Hematopoietic multipotent progenitor cell treated with erythropoietin and hydrocortisone succinate and interleukin-3 and kit ligand, for 17 days (in vitro differentiated cells): ENCODE results near the gene TNFRSF12A.

Experiments
- DNase-seq: peaks from one replicate; pipeline ENCODE4 v3.0.0-alpha.2; 2015; ENCODE audit warnings: low spot score

The TNFRSF12A gene

DNA sequence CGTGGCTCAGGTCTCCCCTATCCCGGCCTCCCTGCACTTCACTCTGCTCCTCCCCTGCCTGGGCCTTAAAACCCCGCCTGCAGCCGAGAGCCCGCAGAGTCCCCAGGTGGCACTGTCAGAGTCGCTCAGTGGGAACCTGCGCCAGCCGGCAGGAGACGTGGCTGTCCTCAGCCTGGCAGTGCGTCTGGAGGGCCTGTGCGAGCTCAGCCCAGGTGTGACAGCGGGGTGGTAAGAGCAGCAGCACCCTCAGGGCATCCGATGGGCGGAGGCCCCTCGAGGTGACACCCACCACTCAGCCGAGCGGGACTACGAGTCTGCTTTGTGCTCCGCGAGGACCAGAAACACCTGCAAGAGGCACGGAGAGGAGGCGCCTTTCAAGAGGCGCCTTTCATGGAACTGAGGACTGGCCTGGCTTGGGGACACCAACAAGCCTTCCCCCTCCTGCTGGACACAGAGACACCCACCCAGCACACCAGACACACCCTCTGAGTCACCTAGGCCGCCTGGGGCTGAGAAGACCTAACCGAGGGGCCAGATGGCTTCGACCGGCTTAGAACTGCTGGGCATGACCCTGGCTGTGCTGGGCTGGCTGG is 7.2 kb upstream of the TNFRSF12A start, which contains the start of gene CLDN9:
CLDN9 (plus strand) TSS at position 96 of the 593 bp plus-strand sequence; CDS start at position 536, 440 bp downstream.
- DNase-seq, result no peak

DNA sequence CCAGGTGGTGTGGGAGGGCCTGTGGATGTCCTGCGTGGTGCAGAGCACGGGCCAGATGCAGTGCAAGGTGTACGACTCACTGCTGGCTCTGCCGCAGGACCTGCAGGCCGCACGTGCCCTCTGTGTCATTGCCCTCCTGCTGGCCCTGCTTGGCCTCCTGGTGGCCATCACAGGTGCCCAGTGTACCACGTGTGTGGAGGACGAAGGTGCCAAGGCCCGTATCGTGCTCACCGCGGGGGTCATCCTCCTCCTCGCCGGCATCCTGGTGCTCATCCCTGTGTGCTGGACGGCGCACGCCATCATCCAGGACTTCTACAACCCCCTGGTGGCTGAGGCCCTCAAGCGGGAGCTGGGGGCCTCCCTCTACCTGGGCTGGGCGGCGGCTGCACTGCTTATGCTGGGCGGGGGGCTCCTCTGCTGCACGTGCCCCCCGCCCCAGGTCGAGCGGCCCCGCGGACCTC is 6.6 kb upstream of the TNFRSF12A start:
- no peak for DNase-seq

DNA sequence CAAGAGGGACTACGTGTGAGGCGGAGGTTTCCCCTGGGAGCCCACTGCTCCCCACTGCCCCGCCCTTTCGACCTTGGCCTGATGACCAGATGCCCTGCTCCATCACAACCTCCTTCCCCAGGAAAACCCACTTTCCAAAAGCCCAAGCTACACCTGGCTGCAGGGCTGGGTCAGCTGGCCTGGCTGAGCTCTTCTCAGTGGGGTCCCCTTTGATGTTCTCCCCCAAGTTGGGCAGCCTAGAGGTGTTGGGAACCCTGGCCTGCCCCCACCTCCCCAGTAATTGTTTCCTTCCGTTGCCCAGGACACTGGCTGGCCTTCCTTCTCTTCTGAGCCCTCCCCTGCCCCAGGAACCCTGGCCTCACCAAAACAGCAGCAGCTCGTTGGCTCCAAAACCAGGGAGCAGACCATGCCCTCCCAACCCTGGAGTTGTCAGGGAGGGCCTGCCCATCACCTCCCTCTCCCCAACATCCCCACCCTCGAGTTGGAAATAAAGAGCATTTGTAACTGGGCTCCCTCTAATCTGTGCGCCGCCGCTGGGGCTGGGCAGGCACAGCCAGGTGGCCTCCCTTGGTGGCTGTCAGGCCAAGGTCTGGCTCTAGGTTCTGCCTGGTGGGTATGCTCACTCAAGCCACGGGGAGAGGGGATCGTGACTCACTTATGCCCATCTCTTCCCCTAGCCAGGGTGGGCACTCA is 6.0 kb upstream of the TNFRSF12A start:
- no peak for DNase-seq

DNA sequence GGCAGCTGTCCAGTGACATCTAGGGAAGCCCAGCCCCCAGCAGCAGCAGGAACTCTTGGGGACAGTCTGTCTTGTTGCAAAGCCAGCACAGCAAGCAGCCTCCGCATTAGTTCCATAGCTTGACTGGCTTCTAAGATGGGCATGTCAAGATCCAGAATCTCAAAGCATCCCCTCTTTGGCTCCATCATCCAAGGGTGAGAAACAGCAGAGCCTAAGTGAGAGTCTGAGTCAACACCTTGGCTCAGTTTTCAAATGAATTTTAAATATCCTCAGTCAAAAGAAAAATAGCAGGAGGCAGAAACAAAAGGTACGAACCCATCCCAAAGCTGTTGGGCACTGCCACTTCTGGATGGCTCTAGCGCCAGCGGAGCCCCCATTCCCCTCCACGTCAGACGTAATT is 5.2 kb upstream of the TNFRSF12A start:
- no peak for DNase-seq

DNA sequence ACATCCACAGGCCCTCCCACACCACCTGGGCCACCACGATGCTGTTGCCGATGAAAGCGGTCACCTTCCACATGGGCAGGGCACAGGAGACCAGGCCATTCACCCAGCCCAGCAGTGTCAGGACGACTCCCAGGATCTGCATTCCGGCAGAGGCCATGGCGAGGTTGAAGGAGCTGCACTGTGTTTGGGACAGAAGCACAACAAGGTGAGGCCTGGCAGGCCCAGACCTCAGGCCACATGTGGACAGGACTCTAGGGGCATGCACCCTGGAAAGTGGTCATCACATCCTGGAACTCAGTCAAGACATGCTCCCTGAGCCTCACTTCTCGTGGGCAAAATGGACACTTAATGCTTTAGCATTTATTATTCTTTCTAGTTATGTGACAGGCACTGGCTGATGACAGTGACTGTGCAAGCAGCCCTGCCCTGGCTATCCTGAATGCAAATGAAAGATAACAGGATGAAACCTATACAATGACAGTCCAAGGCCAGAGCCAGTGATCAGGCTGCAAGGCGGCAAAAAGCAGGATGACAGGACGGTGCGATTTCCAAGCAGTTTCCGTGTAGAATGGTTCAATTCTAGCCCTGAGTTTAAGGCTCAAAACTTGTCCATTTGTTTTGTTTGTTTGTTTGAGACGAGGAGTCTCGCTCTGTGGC is 4.2 kb upstream of the TNFRSF12A start:
- DNase-seq, result no peak

DNA sequence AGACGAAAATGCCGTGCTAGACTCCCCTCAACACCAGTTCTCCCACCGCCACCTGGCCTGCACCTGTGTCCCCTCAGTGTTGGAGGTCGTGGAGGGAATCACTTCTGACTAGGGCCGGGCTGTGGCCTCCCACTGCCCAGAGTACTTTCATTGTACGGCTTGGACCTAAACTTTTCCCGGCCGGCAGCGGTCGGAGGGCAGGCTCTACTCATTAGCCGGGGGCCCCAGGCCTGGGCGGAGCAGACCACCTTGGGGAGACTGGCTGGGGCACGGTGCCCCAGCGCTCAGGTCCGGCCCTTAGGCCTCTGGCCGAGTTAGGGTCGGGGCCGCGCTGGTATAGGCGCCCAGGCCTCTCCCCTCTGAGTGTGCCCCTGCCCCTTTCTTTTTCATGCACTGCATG is 2.8 kb upstream of the TNFRSF12A start:
- DNase-seq, result no peak

DNA sequence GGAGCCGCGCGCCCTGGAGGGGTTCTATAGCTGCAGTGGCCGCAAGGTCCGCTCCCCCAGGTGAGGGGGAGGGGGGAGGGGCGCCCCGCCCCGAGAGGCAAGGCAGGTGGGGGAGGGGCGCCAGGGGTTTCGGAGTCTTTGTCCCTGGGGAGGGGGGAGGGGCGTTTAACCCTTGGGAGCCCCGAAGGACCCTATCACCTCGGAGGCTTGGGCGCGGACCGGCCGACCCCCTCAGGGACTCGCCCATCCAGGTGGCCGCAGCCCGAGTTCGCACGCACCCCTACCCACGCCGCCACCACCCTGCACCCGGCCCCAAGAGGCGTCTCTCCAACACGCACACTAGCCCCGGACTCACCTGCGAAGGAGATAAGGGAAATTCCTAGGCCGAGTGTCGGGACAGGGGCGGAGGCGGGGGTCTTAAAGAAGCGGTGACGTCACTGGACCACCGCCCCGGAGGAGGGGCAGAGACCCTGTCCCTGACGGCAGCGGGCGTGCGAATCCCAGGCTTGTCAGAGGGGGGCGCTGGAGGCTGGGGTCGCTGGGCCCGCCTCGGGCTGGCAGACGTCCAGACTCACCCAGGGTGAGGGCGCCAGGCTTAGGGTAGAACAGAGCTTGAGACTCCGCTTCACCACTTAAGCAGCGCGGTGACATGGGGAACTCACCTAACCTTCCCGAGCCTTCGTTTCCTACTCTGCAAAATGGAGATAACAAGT is 2.2 kb upstream of the TNFRSF12A start, which contains the start of gene CLDN6:
CLDN6 (minus strand) TSS at position 390 of the 713 bp plus-strand sequence. CDS start 2,162 bp downstream, outside the sequence.
- peak; percentile 51 for DNase-seq

DNA sequence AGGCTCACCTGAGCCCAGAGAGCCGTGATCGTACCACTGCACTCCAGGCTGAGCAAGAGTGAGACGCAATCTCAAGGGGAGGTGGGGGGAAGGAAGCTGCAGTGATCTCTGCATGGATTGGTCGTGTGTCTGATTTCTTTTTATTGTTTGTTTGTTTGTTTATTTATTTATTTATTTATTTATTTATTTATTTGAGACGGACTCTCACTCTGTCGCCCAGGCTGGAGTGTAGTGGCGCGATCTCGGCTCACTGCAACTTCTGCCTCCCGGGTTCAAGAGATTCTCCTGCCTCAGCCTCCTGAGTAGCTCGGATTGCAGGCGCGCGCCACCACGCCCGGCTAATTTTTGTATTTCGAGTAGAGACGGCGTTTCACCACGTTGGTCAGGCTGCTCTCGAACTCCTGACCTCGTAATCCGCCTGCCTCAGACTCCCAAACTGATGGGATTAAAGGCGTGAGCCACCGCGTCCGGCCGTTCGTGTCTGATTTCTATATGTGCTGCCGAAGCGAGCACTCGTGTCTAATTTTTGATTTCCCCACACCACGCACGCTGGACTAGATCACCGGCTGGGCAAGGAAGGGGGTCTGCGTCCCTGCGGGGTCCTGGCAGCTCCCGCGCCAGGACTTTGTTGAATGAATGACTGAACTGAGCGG is 448 bp upstream of the TNFRSF12A start:
- no peak for DNase-seq

DNA sequence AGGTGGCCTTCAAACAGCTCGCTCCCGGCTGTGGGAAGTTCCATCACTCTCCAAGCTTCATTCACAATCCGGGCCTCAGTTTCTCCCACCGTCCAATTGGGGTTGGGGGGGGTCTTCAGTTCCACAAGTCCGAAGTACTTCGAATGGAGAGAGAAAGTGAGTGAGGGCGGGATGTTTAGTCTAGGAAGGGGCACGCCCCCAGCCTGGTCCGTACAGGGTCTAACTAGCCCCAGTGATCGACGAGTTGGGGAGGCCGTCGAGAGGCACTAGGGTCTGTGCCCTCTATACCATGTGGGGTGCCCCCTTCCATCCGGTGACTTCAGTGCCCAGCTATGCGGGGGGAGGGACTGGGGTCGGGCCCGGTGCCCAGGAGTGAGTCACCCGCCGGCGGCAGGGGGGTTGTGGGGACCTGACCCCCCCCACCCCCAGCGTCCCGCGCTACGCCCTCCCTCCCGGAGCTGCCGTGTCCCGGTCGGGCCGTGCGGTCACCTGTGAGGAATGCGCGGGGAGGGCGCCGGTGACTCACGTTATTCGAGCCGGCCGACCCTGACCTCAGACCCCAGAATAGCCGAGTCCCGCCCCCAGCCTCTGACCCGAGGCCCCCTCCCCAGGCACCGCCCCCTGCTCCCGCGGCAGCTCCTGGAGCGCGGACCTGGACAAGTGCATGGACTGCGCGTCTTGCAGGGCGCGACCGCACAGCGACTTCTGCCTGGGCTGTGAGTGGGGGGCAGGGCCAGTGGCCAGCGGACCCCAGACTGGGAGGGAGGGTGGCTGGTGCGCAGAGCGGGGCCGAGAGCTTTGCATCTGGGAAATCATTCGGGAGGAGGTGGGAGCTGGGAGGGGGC is 658 bp downstream of the TNFRSF12A start:
- DNase-seq, result peak; percentile 40

DNA sequence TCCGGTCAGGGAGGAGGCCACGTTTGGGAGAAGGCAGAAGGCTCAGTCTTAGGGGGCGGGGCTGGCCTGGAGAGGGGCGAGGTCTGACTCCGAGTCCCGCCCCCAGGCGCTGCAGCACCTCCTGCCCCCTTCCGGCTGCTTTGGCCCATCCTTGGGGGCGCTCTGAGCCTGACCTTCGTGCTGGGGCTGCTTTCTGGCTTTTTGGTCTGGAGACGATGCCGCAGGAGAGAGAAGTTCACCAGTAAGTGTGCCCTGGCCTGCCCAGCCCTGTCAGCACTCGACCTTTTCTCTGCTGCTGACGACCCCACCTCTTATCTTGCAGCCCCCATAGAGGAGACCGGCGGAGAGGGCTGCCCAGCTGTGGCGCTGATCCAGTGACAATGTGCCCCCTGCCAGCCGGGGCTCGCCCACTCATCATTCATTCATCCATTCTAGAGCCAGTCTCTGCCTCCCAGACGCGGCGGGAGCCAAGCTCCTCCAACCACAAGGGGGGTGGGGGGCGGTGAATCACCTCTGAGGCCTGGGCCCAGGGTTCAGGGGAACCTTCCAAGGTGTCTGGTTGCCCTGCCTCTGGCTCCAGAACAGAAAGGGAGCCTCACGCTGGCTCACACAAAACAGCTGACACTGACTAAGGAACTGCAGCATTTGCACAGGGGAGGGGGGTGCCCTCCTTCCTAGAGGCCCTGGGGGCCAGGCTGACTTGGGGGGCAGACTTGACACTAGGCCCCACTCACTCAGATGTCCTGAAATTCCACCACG is 1.5 kb downstream of the TNFRSF12A start:
- DNase-seq, result peak; percentile 60

DNA sequence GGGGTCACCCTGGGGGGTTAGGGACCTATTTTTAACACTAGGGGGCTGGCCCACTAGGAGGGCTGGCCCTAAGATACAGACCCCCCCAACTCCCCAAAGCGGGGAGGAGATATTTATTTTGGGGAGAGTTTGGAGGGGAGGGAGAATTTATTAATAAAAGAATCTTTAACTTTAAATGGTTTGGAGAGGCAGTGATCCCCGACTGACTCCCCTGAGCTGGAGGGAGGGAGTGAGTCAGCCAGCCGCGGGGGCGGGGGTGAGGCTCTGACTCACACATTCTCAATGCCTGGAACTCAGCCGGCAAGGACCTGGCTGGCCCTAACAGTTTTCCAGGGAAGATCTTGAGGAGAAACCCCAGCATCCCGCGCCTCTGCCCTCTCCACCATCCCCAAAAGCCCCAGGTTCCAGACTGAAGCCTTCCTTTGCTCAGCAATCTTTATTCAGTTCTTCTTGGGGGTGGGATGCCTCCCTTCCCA is 2.1 kb downstream of the TNFRSF12A start:
- peak; percentile 72 for DNase-seq

DNA sequence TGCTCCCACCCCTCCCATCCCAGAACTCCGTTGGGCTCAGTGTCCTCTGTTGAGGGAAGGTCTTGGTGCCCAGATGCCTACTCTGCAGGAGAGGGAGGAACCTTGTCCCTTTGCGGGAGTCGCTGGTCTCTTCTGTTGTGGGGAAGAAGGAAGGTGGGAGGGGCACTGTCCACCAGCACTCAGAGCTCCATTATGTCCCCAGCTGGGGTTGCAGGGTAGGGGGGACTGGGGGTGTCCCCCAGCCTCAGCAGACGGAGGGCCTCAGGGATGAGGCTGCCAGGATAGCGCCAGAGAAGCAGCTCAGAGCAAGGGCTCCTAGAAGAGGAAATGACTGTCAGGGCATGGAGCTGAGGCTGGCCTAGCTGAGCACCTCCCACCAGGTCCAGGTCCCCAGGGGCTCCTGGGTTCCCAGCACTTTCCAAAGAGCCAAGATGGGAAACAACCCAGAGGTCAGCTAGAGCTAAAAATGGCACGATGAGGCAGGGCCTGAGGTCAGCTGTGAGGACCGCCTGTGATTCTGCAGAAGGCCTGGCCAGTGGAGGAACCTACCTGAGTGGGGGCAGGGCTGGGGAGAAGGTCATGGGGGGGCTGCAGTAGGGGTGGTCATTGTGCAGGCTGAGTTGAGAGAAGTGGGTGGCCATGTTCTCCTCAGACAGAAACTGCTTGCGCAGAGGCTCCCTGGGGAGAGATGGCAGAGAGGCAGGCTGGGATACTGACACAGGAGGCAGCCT is 2.7 kb downstream of the TNFRSF12A start:
- no peak for DNase-seq

DNA sequence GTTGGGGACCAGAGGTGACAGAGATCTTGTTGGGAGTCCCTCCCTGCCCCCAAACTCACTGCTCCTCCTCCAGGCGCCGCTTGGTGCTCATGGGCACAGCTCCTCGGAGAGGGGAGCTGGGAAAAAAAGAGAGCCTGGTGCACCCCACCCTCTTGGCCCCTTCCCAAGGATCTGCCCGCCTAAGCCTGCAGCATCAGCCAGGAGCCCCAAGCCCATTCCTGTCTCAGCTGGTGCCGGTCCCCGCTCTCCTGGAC is 3.2 kb downstream of the TNFRSF12A start:
- DNase-seq, result no peak

DNA sequence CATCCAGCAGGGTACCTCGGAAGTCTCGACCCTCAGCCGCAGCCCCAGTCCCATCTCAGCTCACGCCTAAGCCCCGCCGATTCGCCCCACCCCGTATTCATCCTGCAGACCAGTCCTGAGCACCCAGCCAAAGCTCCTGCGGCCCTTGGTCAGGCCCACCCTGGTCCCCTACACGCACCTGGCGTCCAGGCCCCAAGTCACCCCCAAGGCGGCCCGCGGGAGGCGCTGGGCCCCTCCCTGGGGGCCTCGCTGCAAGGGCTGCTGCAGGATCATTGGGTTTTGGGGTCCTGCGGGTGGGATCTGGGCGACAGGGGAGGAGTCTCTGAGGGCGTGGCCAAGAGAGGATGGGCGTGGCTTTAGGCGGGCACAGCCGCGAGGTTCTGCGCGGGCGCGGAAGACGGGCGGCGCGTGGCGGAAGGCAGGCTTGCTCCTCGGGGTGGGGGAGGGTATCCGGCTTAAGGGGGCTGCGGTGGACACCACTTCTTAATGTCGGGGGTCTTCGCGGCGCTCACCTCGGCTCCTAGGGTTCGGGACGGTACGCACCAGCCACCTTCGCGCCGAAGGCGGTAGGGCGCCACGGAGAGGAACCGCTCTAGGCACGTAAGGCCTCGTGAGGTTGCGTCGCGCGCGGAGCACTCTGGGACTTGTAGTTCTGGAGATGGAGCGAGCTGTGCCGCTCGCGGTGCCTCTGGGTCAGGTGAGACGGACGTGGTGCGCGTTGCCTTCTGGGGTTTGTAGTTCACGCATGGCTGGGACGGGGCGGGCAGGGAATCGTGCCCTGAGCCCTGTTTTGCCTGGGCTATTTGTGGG is 3.7 kb downstream of the TNFRSF12A start, which contains the start of the genes HCFC1R1 and THOC6:
HCFC1R1 (minus strand) TSS at position 274 of the 810 bp plus-strand sequence; CDS start at position 273, 1 bp downstream.
THOC6 (plus strand) TSS at position 367 of the 810 bp plus-strand sequence; CDS start at position 659, 292 bp downstream.
- peak; percentile 98 for DNase-seq

DNA sequence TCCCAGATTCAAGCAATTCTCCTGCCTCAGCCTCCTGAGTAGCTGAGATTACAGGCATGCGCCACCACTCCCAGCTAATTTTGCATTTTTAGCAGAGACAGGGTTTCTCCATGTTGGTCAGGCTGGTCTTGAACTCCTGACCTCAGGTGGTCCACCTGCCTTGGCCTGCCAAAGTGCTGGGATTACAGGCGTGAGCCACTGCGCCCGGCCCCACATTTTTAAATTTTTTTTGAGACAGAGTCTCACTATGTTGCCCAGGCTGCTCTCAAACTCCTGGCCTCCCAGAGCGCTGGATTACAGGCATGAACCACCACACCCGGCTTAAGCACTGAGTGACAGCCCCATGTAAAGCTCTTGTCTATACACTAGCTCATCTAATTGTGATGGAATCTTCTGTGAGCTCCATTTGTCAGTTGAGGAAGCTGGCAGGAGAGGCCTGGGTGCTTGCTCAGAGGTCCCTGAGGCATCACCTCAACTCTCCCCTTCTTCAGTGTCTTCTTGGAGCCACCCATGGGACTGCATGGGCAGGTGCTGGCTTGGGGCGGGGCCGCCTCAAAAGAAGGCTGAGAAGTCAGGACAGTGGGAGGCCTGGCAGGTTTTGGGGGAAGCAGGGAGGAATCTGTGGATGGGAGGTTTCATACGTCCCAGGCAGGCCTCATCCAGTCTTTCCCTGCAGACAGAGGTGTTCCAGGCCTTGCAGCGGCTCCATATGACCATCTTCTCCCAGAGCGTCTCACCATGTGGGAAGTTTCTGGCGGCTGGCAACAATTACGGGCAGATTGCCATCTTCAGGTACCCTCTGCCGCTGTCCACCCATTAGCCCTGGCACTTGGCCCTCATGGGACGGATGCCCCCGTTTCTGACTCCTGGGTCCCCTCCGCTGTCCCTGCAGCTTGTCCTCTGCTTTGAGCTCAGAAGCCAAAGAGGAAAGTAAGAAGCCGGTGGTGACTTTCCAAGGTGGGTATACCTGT is 5.1 kb downstream of the TNFRSF12A start:
- DNase-seq, result no peak

DNA sequence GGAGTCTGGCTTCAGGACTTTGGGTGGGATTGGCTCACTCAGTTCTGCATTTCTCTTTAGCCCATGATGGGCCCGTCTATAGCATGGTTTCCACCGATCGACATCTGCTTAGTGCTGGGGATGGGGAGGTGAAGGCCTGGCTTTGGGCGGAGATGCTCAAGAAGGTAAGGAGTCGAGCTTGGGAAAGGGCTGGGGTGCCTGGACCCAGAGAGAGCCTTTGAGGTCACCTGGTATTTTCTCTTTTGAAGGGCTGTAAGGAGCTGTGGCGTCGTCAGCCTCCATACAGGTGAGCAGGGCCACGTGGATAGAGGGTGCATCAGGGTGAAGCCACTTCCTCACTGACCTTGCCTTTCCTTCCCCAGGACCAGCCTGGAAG is 5.8 kb downstream of the TNFRSF12A start:
- DNase-seq, result no peak
